Ishikawa (cell line): ENCODE measurements around the gene CDC42BPG.

Source experiments
- CEBPB ChIP-seq: IDR thresholded peaks from 2 replicates; pipeline ENCODE4 v1.6.1; 2012
- EGR1 ChIP-seq: IDR thresholded peaks from 2 replicates; pipeline ENCODE4 v1.6.1; 2012
- EP300 ChIP-seq: IDR thresholded peaks from 2 replicates; pipeline ENCODE4 v1.6.1; 2012; ENCODE audit warnings: borderline replicate concordance
- NFIC ChIP-seq: IDR thresholded peaks from 2 replicates; pipeline ENCODE4 v1.6.1; 2012
- TEAD4 ChIP-seq: IDR thresholded peaks from 2 replicates; pipeline ENCODE4 v1.6.1; 2012
- USF1 ChIP-seq: IDR thresholded peaks from 2 replicates; pipeline ENCODE4 v1.6.1; 2012
- YY1 ChIP-seq: IDR thresholded peaks from 2 replicates; pipeline ENCODE4 v1.6.1; 2012; ENCODE audit warnings: low read depth

- TF ChIP-seq CEBPB (no peak), EP300 (no peak), EGR1 (no peak), YY1 (no peak), TEAD4 (no peak), NFIC (no peak), USF1 (no peak)
Observed at GRCh38 chr11:64800303-64801157, 43.9 kb downstream of the CDC42BPG start.
